HL-60 (cell line): ENCODE measurements around the gene ZNF236.

ENCODE experiments used
- GABPA ChIP-seq: IDR thresholded peaks from 2 replicates; pipeline ENCODE4 v1.6.1; 2012; ENCODE audit warnings: low read depth
- POLR2AphosphoS5 ChIP-seq: IDR thresholded peaks from 2 replicates; pipeline ENCODE4 v1.6.1; 2012; ENCODE audit warnings: low read depth
- TF ChIP-seq, protein P1 (sequence below): IDR thresholded peaks from 2 replicates; pipeline ENCODE4 v1.6.1; 2012; ENCODE audit warnings: low read depth; ENCODE audit not compliant: insufficient replicate concordance
- TF ChIP-seq, protein P2 (sequence below): IDR thresholded peaks from one replicate; pipeline ENCODE4 v1.5.1; 2011; ENCODE audit warnings: low read length, control low read depth, inconsistent platforms; ENCODE audit not compliant: insufficient read depth

DNA sequence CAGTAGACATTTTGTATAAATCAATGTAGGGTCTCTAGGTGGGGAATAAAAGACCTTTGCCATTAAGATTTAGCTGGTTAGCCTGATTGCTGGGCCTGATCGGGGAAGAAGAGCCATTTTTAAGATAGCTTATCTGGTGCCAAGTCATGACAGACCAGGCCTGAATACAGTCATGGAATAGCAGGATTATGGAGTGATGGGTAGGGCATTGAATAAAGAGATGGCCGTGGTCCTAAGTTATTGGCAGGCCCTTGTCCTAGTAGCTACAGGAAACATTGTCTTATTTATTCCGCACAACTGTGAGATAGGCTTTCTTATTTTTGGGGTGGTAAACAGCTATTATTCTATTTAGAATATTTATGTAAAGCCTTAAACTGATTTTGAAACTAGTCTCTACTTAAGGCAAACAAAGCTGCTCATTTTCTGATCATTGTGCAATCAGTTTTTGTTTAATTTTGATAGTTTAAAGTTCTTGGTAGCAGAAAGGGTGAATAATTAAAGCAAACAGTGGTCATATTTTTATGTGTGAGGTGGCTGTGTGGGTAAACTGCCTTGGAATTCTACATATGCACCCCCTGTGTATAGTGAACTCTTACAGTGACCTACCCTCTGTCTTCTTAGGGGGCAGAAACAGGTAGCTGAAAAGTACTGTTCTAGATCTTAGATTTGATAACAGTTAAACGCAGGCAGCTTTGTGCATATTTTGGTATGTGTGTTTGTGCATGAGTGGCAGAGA lies 22.6 kb downstream of the ZNF236 start:
- TF ChIP-seq, protein P1, sequence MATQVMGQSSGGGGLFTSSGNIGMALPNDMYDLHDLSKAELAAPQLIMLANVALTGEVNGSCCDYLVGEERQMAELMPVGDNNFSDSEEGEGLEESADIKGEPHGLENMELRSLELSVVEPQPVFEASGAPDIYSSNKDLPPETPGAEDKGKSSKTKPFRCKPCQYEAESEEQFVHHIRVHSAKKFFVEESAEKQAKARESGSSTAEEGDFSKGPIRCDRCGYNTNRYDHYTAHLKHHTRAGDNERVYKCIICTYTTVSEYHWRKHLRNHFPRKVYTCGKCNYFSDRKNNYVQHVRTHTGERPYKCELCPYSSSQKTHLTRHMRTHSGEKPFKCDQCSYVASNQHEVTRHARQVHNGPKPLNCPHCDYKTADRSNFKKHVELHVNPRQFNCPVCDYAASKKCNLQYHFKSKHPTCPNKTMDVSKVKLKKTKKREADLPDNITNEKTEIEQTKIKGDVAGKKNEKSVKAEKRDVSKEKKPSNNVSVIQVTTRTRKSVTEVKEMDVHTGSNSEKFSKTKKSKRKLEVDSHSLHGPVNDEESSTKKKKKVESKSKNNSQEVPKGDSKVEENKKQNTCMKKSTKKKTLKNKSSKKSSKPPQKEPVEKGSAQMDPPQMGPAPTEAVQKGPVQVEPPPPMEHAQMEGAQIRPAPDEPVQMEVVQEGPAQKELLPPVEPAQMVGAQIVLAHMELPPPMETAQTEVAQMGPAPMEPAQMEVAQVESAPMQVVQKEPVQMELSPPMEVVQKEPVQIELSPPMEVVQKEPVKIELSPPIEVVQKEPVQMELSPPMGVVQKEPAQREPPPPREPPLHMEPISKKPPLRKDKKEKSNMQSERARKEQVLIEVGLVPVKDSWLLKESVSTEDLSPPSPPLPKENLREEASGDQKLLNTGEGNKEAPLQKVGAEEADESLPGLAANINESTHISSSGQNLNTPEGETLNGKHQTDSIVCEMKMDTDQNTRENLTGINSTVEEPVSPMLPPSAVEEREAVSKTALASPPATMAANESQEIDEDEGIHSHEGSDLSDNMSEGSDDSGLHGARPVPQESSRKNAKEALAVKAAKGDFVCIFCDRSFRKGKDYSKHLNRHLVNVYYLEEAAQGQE: no peak
- TF ChIP-seq, protein P2, sequence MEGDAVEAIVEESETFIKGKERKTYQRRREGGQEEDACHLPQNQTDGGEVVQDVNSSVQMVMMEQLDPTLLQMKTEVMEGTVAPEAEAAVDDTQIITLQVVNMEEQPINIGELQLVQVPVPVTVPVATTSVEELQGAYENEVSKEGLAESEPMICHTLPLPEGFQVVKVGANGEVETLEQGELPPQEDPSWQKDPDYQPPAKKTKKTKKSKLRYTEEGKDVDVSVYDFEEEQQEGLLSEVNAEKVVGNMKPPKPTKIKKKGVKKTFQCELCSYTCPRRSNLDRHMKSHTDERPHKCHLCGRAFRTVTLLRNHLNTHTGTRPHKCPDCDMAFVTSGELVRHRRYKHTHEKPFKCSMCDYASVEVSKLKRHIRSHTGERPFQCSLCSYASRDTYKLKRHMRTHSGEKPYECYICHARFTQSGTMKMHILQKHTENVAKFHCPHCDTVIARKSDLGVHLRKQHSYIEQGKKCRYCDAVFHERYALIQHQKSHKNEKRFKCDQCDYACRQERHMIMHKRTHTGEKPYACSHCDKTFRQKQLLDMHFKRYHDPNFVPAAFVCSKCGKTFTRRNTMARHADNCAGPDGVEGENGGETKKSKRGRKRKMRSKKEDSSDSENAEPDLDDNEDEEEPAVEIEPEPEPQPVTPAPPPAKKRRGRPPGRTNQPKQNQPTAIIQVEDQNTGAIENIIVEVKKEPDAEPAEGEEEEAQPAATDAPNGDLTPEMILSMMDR: no peak
- TF ChIP-seq POLR2AphosphoS5 (no peak), GABPA (no peak)
